GM19372 (cell line): ENCODE data around the gene SLC35E2B.
"Not testable (repeated sequence)": the region's sequence is repeated elsewhere in the genome, so short reads cannot be mapped to it uniquely, and the experiment has no call there.

Experiments used
- ATAC-seq: cut with Tn5 transposase; IDR thresholded peaks from one replicate; pipeline ENCODE4 v1.9.1; 2021; ENCODE audit warnings: mild to moderate bottlenecking, low read depth, moderate library complexity; ENCODE audit not compliant: unreplicated experiment

The SLC35E2B gene

GRCh38 chr1:1647567-1648241 lies 44.9 kb downstream of the SLC35E2B start:
- ATAC-seq: not testable (repeated sequence)

- not testable (repeated sequence) for ATAC-seq
Measured at GRCh38 chr1:1646326-1646725, 46.3 kb downstream of the SLC35E2B start.

- not testable (repeated sequence) for ATAC-seq
Measured at GRCh38 chr1:1640711-1641461, 51.7 kb downstream of the SLC35E2B start.

GRCh38 chr1:1640081-1640480 lies 52.5 kb downstream of the SLC35E2B start:
- ATAC-seq: not testable (repeated sequence)

- ATAC-seq: not testable (repeated sequence)
Measured at GRCh38 chr1:1639368-1639767, 53.2 kb downstream of the SLC35E2B start.

GRCh38 chr1:1638528-1638927 lies 54.1 kb downstream of the SLC35E2B start:
- not testable (repeated sequence) for ATAC-seq

- ATAC-seq: not testable (repeated sequence)
Measured at GRCh38 chr1:1637479-1637875, 55.1 kb downstream of the SLC35E2B start.

GRCh38 chr1:1636621-1637478 lies 55.7 kb downstream of the SLC35E2B start:
- ATAC-seq: not testable (repeated sequence)

- ATAC-seq: not testable (repeated sequence)
Measured at GRCh38 chr1:1634613-1635012, 58.0 kb downstream of the SLC35E2B start.

GRCh38 chr1:1633409-1633808 lies 59.2 kb downstream of the SLC35E2B start:
- not testable (repeated sequence) for ATAC-seq

GRCh38 chr1:1631782-1632420 lies 60.7 kb downstream of the SLC35E2B start, which contains the start of gene MMP23B:
Gene MMP23B (plus strand): TSS chr1:1632173. CDS start chr1:1632219, 46 bp downstream.
- no peak for ATAC-seq

GRCh38 chr1:1630965-1631781 lies 61.4 kb downstream of the SLC35E2B start:
- ATAC-seq: no peak

- peak; percentile 63 for ATAC-seq
Measured at GRCh38 chr1:1630191-1630964, 62.2 kb downstream of the SLC35E2B start.

- ATAC-seq: no peak
Measured at GRCh38 chr1:1629430-1630190, 63.0 kb downstream of the SLC35E2B start.

- no peak for ATAC-seq
Measured at GRCh38 chr1:1628754-1629429, 63.7 kb downstream of the SLC35E2B start.

GRCh38 chr1:1627829-1628753 lies 64.5 kb downstream of the SLC35E2B start:
- no peak for ATAC-seq
